Adrenal gland (tissue), 5 donors: Measurements from ENCODE around the gene MAPK13.

Experiments
- POLR2A ChIP-seq, 2 donors: fragments of 450-650 bp; IDR thresholded peaks; one replicate each; pipeline ENCODE4 v1.6.1; 2017; ENCODE audit warnings: antibody characterized with exemption in 2 of 2, mild to moderate bottlenecking in 2 of 2, moderate library complexity in 1 of 2
- TF ChIP-seq, protein P1 (sequence below), 6 experiments: fragments of 450-650 bp in 4 of 6; fragments of 200-600 bp in 2 of 6; sonication (generic) in 1 of 6; IDR thresholded peaks; 1 replicate in 5 of 6; 2 replicates in 1 of 6; pipeline versions ENCODE4 v1.5.1 to v1.8.0; 2016 to 2021; ENCODE audit warnings: antibody characterized with exemption in 6 of 6, mild to moderate bottlenecking in 2 of 6, moderate library complexity in 1 of 6
- donor health status: DM: no; HTN: no; CAD: no.

DNA sequence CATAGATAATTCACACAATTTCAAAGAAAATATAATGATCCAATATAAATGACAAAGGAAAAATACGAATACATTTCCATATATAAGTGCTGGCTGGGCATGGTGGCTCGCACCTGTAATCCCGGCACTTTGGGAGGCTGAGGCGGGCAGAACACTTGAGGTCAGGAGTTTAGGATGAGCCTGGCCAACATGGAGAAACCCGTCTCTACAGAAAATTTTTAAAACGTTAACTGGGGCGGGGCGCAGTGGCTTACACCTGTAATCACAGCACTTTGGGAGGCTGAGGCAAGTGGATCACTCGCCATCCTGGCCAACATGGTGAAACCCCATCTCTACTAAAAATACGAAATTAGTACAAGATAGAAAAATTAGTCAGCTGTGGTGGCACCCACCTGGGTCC, 14.9 kb upstream of the MAPK13 start:
- TF ChIP-seq, protein P1, sequence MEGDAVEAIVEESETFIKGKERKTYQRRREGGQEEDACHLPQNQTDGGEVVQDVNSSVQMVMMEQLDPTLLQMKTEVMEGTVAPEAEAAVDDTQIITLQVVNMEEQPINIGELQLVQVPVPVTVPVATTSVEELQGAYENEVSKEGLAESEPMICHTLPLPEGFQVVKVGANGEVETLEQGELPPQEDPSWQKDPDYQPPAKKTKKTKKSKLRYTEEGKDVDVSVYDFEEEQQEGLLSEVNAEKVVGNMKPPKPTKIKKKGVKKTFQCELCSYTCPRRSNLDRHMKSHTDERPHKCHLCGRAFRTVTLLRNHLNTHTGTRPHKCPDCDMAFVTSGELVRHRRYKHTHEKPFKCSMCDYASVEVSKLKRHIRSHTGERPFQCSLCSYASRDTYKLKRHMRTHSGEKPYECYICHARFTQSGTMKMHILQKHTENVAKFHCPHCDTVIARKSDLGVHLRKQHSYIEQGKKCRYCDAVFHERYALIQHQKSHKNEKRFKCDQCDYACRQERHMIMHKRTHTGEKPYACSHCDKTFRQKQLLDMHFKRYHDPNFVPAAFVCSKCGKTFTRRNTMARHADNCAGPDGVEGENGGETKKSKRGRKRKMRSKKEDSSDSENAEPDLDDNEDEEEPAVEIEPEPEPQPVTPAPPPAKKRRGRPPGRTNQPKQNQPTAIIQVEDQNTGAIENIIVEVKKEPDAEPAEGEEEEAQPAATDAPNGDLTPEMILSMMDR (IDR thresholded peaks at IDR 0.05) = no peak
- TF ChIP-seq POLR2A (IDR thresholded peaks at IDR 0.05) = no peak
